WTC11 (cell line): ENCODE results near the gene DNLZ. TPM values are rescaled to one million over a fixed set of nuclear protein-coding genes. Genes with fewer than 3 reads are reported as not detected.

Source experiments
- ATAC-seq: fragments of 200-7000 bp; cut with Tn5 transposase; 2 replicates; pipeline ENCODE4 v1.10.0; 2021; ENCODE audit warnings: mild to moderate bottlenecking, moderate library complexity
- CTCF ChIA-PET: fragments of 300-600 bp; sonication (Branson Sonifier 250); formaldehyde crosslinking; loops from one replicate; lab custom pipeline; 2021; ENCODE audit warnings: antibody characterized with exemption; lab: Charles Lee
- POLR2A ChIA-PET: fragments of 350-600 bp; sonication (Branson Sonifier 250); formaldehyde crosslinking; loops from one replicate; lab custom pipeline; 2021; ENCODE audit warnings: antibody characterized with exemption; lab: Charles Lee
- DNase-seq: peaks from one replicate; pipeline ENCODE4 v3.0.0; 2021; ENCODE audit warnings: low spot score
- H3K27ac Mint-ChIP-seq: 2 replicates; pipeline ENCODE4 v1.8.0; 2021; ENCODE audit warnings: mixed read lengths
- H3K27me3 Mint-ChIP-seq: 2 replicates; pipeline ENCODE4 v1.8.0; 2021; ENCODE audit warnings: low read depth, mild to moderate bottlenecking, moderate library complexity, mixed read lengths
- H3K36me3 Mint-ChIP-seq: 2 replicates; pipeline ENCODE4 v1.8.0; 2021; ENCODE audit warnings: mixed read lengths
- H3K4me1 Mint-ChIP-seq: 2 replicates; pipeline ENCODE4 v1.8.0; 2022; ENCODE audit warnings: mixed read lengths
- H3K4me3 Mint-ChIP-seq: 2 replicates; pipeline ENCODE4 v1.8.0; 2021; ENCODE audit warnings: mild to moderate bottlenecking, moderate library complexity, mixed read lengths
- H3K9me3 Mint-ChIP-seq: 2 replicates; pipeline ENCODE4 v1.8.0; 2021; ENCODE audit warnings: mixed read lengths
- CTCF ChIP-seq: fragments of 200-600 bp; IDR thresholded peaks from 2 replicates; pipeline ENCODE4 v1.8.0; 2022; ENCODE audit warnings: antibody characterized with exemption
- E2F1 ChIP-seq: sonication (generic); formaldehyde crosslinking; IDR thresholded peaks from 2 replicates; pipeline ENCODE4 v1.8.0; 2022; ENCODE audit warnings: mild to moderate bottlenecking, missing genetic modification reagents
- E2F5 ChIP-seq: sonication (generic); formaldehyde crosslinking; IDR thresholded peaks from 2 replicates; pipeline ENCODE4 v1.8.1; 2022; ENCODE audit warnings: mild to moderate bottlenecking, moderate library complexity, missing genetic modification reagents
- ETV6 ChIP-seq: sonication (generic); formaldehyde crosslinking; IDR thresholded peaks from 2 replicates; pipeline ENCODE4 v1.8.1; 2022; ENCODE audit warnings: mild to moderate bottlenecking, missing genetic modification reagents
- FOXJ3 ChIP-seq: sonication (generic); formaldehyde crosslinking; IDR thresholded peaks from 2 replicates; pipeline ENCODE4 v1.9.0; 2021; ENCODE audit warnings: missing genetic modification reagents, mild to moderate bottlenecking, borderline replicate concordance
- GABPB1 ChIP-seq: sonication (generic); formaldehyde crosslinking; IDR thresholded peaks from 2 replicates; pipeline ENCODE4 v1.8.1; 2023; ENCODE audit warnings: mild to moderate bottlenecking, missing genetic modification reagents
- MAX ChIP-seq: sonication (generic); formaldehyde crosslinking; IDR thresholded peaks from 2 replicates; pipeline ENCODE4 v1.8.0; 2022; ENCODE audit warnings: mild to moderate bottlenecking, missing genetic modification reagents
- NFE2L1 ChIP-seq: sonication (generic); formaldehyde crosslinking; IDR thresholded peaks from 2 replicates; pipeline ENCODE4 v1.8.1; 2023; ENCODE audit warnings: missing genetic modification reagents
- NFYB ChIP-seq: sonication (generic); formaldehyde crosslinking; conservative IDR thresholded peaks from 2 replicates; pipeline ENCODE4 v1.8.0; 2022; ENCODE audit warnings: low read depth, missing genetic modification reagents
- NR2C2 ChIP-seq: sonication (generic); formaldehyde crosslinking; IDR thresholded peaks from 2 replicates; pipeline ENCODE4 v1.8.0; 2022; ENCODE audit warnings: mild to moderate bottlenecking, missing genetic modification reagents
- RELA ChIP-seq: sonication (generic); formaldehyde crosslinking; IDR thresholded peaks from 2 replicates; pipeline ENCODE4 v1.8.1; 2022; ENCODE audit warnings: missing genetic modification reagents, mild to moderate bottlenecking, borderline replicate concordance
- USF1 ChIP-seq: sonication (generic); formaldehyde crosslinking; IDR thresholded peaks from 2 replicates; pipeline ENCODE4 v1.8.0; 2022; ENCODE audit warnings: mild to moderate bottlenecking, missing genetic modification reagents
- ZNF121 ChIP-seq: sonication (generic); formaldehyde crosslinking; IDR thresholded peaks from 2 replicates; pipeline ENCODE4 v1.8.0; 2023; ENCODE audit warnings: missing genetic modification reagents
- ZNF423 ChIP-seq: fragments of 250-450 bp; sonication (Bioruptor Pico); IDR thresholded peaks from 2 replicates; pipeline ENCODE4 v2.1.2; 2022; ENCODE audit warnings: mild to moderate bottlenecking, moderate library complexity
- ZNF532 ChIP-seq: fragments of 250-450 bp; sonication (Bioruptor Pico); IDR thresholded peaks from 2 replicates; pipeline ENCODE4 v1.9.0; 2021; ENCODE audit warnings: mild to moderate bottlenecking, borderline replicate concordance
- total RNA-seq: library from RNA; stranded (reverse); gene quantifications from 3 replicates; pipeline ENCODE4 v1.2.3, GENCODE V29; 2021

The DNLZ gene
- total RNA-seq, 1 experiment from 2014 or later: 17.2 TPM

GRCh38 chr9:136312436-136312835 lies 51.1 kb downstream of the DNLZ start (continued):
- TF ChIP-seq CTCF (0 out of 2 replicates have a peak, but pooled peaks have one; percentile 10), ZNF423 (CRISPR knock-in tag) (0 out of 2 replicates have a peak, but pooled peaks have one; percentile 29)

- Mint-ChIP-seq H3K36me3 (peaks cover 20% of the 10 kb centered on the region), H3K4me1 (no peaks in the 10 kb centered on the region), H3K9me3 (peaks cover 24% of the 10 kb centered on the region), H3K4me3 (no peak overlapping the region), H3K27ac (no peak overlapping the region), H3K27me3 (no peaks in the 10 kb centered on the region; the same call in 1 of the 2 replicates)
- no peak for ATAC-seq
- ChIA-PET CTCF (interaction anchor here (0.7 to 1.9 kb wide), 2 partner anchors 17 to 27 kb away, joined by 3 to 11 read pairs; partner anchors contain the start of gene GPSM1), POLR2A (no interaction called here)
- TF ChIP-seq ZNF532 (CRISPR knock-in tag) (no peak), MAX (CRISPR knock-in tag) (no peak)
- DNase-seq: no peak
These were observed 51.6 kb downstream of the DNLZ start for GRCh38 chr9:136312009-136312375.

GRCh38 chr9:136311051-136312008 lies 52.2 kb downstream of the DNLZ start:
- ATAC-seq: peak; percentile 19; the same call in 1 of the 2 replicates
- Mint-ChIP-seq H3K9me3 (peaks cover 21% of the 10 kb centered on the region), H3K36me3 (peaks cover 16% of the 10 kb centered on the region), H3K27me3 (no peaks in the 10 kb centered on the region; the same call in 1 of the 2 replicates), H3K4me3 (no peak overlapping the region), H3K4me1 (no peaks in the 10 kb centered on the region), H3K27ac (no peak overlapping the region)
- ChIA-PET POLR2A (interaction anchor here (0.9 kb wide), 1 partner anchor 15 kb away, joined by 3 read pairs; no protein-coding TSS in a partner anchor), CTCF (interaction anchor here (0.7 to 1.9 kb wide), 2 partner anchors 17 to 28 kb away, joined by 3 to 11 read pairs; partner anchors contain the start of gene GPSM1)
- no peak for DNase-seq
- TF ChIP-seq NFE2L1 (no peak), E2F5 (CRISPR knock-in tag) (no peak), USF1 (CRISPR knock-in tag) (no peak), NFYB (no peak), ZNF532 (CRISPR knock-in tag) (no peak), RELA (CRISPR knock-in tag) (no peak), GABPB1 (CRISPR knock-in tag) (no peak), ETV6 (CRISPR knock-in tag) (no peak), NR2C2 (CRISPR knock-in tag) (no peak), E2F1 (no peak), ZNF121 (CRISPR knock-in tag) (no peak), FOXJ3 (CRISPR knock-in tag) (no peak)
